Gastroesophageal sphincter (tissue), 4 donors: Measurements from ENCODE around the gene CDC42BPB. TPM values are rescaled to one million over a fixed set of nuclear protein-coding genes. Genes with fewer than 3 reads are reported as not detected.

Source experiments
- ATAC-seq: fragments of 150-250 bp; one replicate; pipeline ENCODE4 v1.9.1; 2016; ENCODE audit warnings: mild to moderate bottlenecking, moderate library complexity
- H3K27ac ChIP-seq, 4 donors: fragments of 200-600 bp; sonication (generic) in 3 of 4; 1 replicate in 3 of 4; 2 replicates in 1 of 4; pipeline ENCODE4 v1.5.1; 2016 to 2019
- H3K27me3 ChIP-seq: fragments of 200-600 bp; sonication (generic); one replicate; pipeline ENCODE4 v1.5.1; 2019
- H3K36me3 ChIP-seq, 2 donors: fragments of 200-600 bp; sonication (generic); one replicate each; pipeline ENCODE4 v1.5.1; 2019; ENCODE audit warnings: control low read depth in 1 of 2
- H3K4me1 ChIP-seq, 3 donors: fragments of 200-600 bp; sonication (generic); 1 replicate in 2 of 3; 2 replicates in 1 of 3; pipeline ENCODE4 v1.5.1; 2016 to 2019; ENCODE audit warnings: control low read depth in 2 of 3
- H3K4me3 ChIP-seq, 2 donors: fragments of 200-600 bp; sonication (generic); one replicate each; pipeline ENCODE4 v1.5.1; 2019; ENCODE audit warnings: mild to moderate bottlenecking in 1 of 2, moderate library complexity in 1 of 2
- H3K9me3 ChIP-seq, 3 donors: fragments of 200-600 bp; sonication (generic); one replicate each; pipeline ENCODE4 v1.5.1; 2017 to 2019; ENCODE audit warnings: control low read depth in 2 of 3
- CTCF ChIP-seq, 4 experiments: fragments of 200-600 bp in 2 of 4; fragments of 450-650 bp in 2 of 4; sonication (generic) in 1 of 4; IDR thresholded peaks; one replicate each; pipeline ENCODE4 v1.5.1; 2017 to 2019; ENCODE audit warnings: antibody characterized with exemption in 4 of 4, mild to moderate bottlenecking in 2 of 4, moderate library complexity in 2 of 4
- EP300 ChIP-seq: sonication (generic); formaldehyde crosslinking; IDR thresholded peaks from one replicate; pipeline ENCODE4 v1.6.1; 2017; ENCODE audit warnings: antibody characterized with exemption, mild to moderate bottlenecking
- POLR2A ChIP-seq, 2 donors: fragments of 450-650 bp; IDR thresholded peaks; one replicate each; pipeline ENCODE4 v1.6.1; 2017; ENCODE audit warnings: antibody characterized with exemption in 2 of 2, mild to moderate bottlenecking in 2 of 2, moderate library complexity in 1 of 2
- POLR2AphosphoS5 ChIP-seq: sonication (generic); formaldehyde crosslinking; IDR thresholded peaks from one replicate; pipeline ENCODE4 v1.6.1; 2017; ENCODE audit warnings: antibody characterized with exemption
- WGBS, 2 donors: methylation state at CpG; one replicate each; pipeline ENCODE4 v1.1.5; 2018; ENCODE audit warnings: low coverage in 1 of 2; 5-methylcytosine and 5-hydroxymethylcytosine counted together
- total RNA-seq, 4 donors: library from RNA; depleted of rRNA; stranded (reverse); fragments of >200 nt; gene quantifications; one replicate each; pipeline ENCODE4 v1.1.0, GENCODE V29; 2016

CDC42BPB gene
- total RNA-seq, 4 donors from 2014 or later = 86.7 to 151 (median 97.3) TPM

GRCh38 chr14:103022002-103022684, 35.2 kb downstream of the CDC42BPB start:
- H3K27ac ChIP-seq = peak overlapping the region in 3 of 4 donors; percentile 41 to 61 (median 52)
- peaks cover 0 to 7% of the 10 kb centered on the region in 2 donors for H3K36me3 ChIP-seq
- H3K27me3 ChIP-seq = no peaks in the 10 kb centered on the region
- WGBS, 2 donors = 51 to 52% methylated on average over 7 to 10 of the region's 12 CpGs
- TF ChIP-seq POLR2A (IDR thresholded peaks at IDR 0.05) = no peak
- TF ChIP-seq CTCF (IDR thresholded peaks at IDR 0.05) = no peak
- no peak for TF ChIP-seq EP300
- TF ChIP-seq POLR2AphosphoS5 = no peak
- no peaks in the 10 kb centered on the region for H3K9me3 ChIP-seq
- ATAC-seq = no peak
- H3K4me1 ChIP-seq = peaks cover 0 to 79% (median 23%) of the 10 kb centered on the region in 3 donors
- no peak overlapping the region for H3K4me3 ChIP-seq

GRCh38 chr14:103021684-103022001, 35.7 kb downstream of the CDC42BPB start:
- Histone ChIP-seq H3K9me3 (no peaks in the 10 kb centered on the region), H3K36me3 (peaks cover 0 to 7% of the 10 kb centered on the region in 2 donors), H3K27ac (peak overlapping the region in 3 of 4 donors; percentile 41 to 61 (median 52)), H3K4me1 (peaks cover 0 to 84% (median 23%) of the 10 kb centered on the region in 3 donors), H3K27me3 (no peaks in the 10 kb centered on the region), H3K4me3 (no peak overlapping the region)
- 84% methylated on average over 11 of the region's 11 CpGs; no CpG with 5 or more reads in 1 of the 2 donors for WGBS, 2 donors
- TF ChIP-seq POLR2AphosphoS5 (no peak), CTCF (IDR thresholded peaks at IDR 0.05) (no peak), POLR2A (IDR thresholded peaks at IDR 0.05) (no peak), EP300 (no peak)
- ATAC-seq = no peak

- Histone ChIP-seq H3K27me3 (no peaks in the 10 kb centered on the region), H3K4me3 (no peak overlapping the region), H3K9me3 (no peaks in the 10 kb centered on the region), H3K27ac (peak overlapping the region in 1 of 4 donors; percentile 0), H3K4me1 (peaks cover 0 to 95% (median 32%) of the 10 kb centered on the region in 3 donors), H3K36me3 (peaks cover 0 to 7% of the 10 kb centered on the region in 2 donors)
- WGBS, 2 donors = 69 to 86% methylated on average over 3 to 19 of the region's 31 CpGs
- no peak for TF ChIP-seq CTCF (IDR thresholded peaks at IDR 0.05)
- TF ChIP-seq EP300 = no peak
- no peak for TF ChIP-seq POLR2AphosphoS5
- TF ChIP-seq POLR2A (IDR thresholded peaks at IDR 0.05) = no peak
- no peak for ATAC-seq
These were observed 36.8 kb downstream of the CDC42BPB start for GRCh38 chr14:103020271-103021170.

- peak overlapping the region in 1 of 4 donors; percentile 0 for H3K27ac ChIP-seq
- WGBS, 2 donors = 60 to 66% methylated on average over 6 of the region's 7 CpGs
- ATAC-seq = peak; percentile 73
These were observed 37.5 kb downstream of the CDC42BPB start for GRCh38 chr14:103019826-103020225.

More at GRCh38 chr14:103019826-103020225, 37.5 kb downstream of the CDC42BPB start:
- Histone ChIP-seq H3K4me1 (peaks cover 0 to 96% (median 38%) of the 10 kb centered on the region in 3 donors), H3K9me3 (no peaks in the 10 kb centered on the region), H3K4me3 (no peak overlapping the region), H3K36me3 (peaks cover 0 to 7% of the 10 kb centered on the region in 2 donors), H3K27me3 (no peaks in the 10 kb centered on the region)
- no peak for TF ChIP-seq POLR2AphosphoS5
- no peak for TF ChIP-seq EP300
- TF ChIP-seq POLR2A (IDR thresholded peaks at IDR 0.05) = no peak
- no peak for TF ChIP-seq CTCF (IDR thresholded peaks at IDR 0.05)
